Type B pancreatic cell (in vitro differentiated cells): ENCODE data around the gene STX10. TPM values are rescaled to one million over a fixed set of nuclear protein-coding genes. Genes with fewer than 3 reads are reported as not detected.

ENCODE experiments used
- DNase-seq: peaks from one replicate; pipeline ENCODE4 v3.0.0; 2021; ENCODE audit warnings: mixed read lengths; ENCODE audit not compliant: unreplicated experiment; ENCODE audit errors: extremely low spot score
- H3K27ac Mint-ChIP-seq: 2 replicates; pipeline ENCODE4 v1.8.0; 2021; ENCODE audit warnings: mild to moderate bottlenecking, mixed read lengths
- H3K27me3 Mint-ChIP-seq: 2 replicates; pipeline ENCODE4 v1.8.0; 2021; ENCODE audit warnings: mixed read lengths
- H3K36me3 Mint-ChIP-seq: 2 replicates; pipeline ENCODE4 v1.8.0; 2021; ENCODE audit warnings: mixed read lengths
- H3K4me1 Mint-ChIP-seq: one replicate; pipeline ENCODE4 v1.8.0; 2021; ENCODE audit warnings: mixed read lengths; ENCODE audit not compliant: unreplicated experiment
- H3K4me3 Mint-ChIP-seq: 2 replicates; pipeline ENCODE4 v1.8.0; 2021; ENCODE audit warnings: mild to moderate bottlenecking, mixed read lengths
- H3K9me3 Mint-ChIP-seq: 2 replicates; pipeline ENCODE4 v1.8.0; 2021; ENCODE audit warnings: mixed read lengths
- CTCF ChIP-seq: fragments of 200-600 bp; sonication (generic); conservative IDR thresholded peaks from 2 replicates; pipeline ENCODE4 v1.5.0; 2021; ENCODE audit warnings: antibody characterized with exemption, mild to moderate bottlenecking
- total RNA-seq: library from RNA; stranded (reverse); gene quantifications from 2 replicates; pipeline ENCODE4 v1.2.1, GENCODE V29; 2021; ENCODE audit warnings: low replicate concordance

Gene STX10
- total RNA-seq, 1 donor from 2014 or later, result 45.2 TPM

DNA sequence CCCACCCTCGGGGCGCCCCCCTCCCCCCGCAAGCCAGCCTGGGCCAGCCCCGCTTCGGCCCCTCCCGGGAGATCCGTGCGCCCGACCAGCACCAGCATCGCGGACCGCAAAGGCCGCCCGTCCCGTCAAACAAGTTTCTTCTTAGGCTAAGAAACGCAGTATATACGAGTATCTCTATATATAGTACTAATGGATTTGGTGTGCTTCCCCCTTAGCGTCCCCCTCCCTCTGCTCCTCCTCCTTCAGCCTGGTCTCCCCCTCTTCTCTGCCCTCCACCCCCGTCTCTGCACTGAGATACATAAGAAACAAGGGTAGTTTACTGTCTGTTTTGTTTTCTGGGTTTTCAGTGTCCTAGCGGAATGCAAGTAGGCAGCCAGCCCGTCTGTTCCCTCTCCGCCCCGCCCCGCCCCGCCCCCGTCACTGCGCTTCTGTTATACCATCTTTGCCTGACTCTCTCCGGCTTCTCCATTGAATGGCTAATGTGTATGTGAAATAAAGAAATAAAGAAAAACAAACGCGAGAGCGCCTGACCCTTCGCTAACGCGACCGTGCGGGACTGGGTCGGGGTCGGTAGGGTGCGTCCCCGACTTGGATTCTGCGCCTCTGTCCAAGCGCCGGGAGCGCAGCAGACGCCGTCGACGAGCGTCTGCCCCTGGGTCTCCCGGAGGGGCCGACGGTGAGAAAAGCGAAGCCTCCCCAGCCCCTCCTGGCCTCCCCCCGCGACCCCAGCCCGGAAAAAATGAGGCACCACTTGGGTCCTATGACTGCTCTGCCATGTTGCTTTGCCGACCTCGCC lies 51.7 kb downstream of the STX10 start:
- Mint-ChIP-seq H3K4me1 (peaks cover 13% of the 10 kb centered on the region), H3K36me3 (no peaks in the 10 kb centered on the region), H3K9me3 (no peaks in the 10 kb centered on the region), H3K27ac (no peak overlapping the region), H3K27me3 (peaks cover 73% of the 10 kb centered on the region), H3K4me3 (peak overlapping the region; percentile 62)
- TF ChIP-seq CTCF, result no peak
- DNase-seq, result no peak

DNA sequence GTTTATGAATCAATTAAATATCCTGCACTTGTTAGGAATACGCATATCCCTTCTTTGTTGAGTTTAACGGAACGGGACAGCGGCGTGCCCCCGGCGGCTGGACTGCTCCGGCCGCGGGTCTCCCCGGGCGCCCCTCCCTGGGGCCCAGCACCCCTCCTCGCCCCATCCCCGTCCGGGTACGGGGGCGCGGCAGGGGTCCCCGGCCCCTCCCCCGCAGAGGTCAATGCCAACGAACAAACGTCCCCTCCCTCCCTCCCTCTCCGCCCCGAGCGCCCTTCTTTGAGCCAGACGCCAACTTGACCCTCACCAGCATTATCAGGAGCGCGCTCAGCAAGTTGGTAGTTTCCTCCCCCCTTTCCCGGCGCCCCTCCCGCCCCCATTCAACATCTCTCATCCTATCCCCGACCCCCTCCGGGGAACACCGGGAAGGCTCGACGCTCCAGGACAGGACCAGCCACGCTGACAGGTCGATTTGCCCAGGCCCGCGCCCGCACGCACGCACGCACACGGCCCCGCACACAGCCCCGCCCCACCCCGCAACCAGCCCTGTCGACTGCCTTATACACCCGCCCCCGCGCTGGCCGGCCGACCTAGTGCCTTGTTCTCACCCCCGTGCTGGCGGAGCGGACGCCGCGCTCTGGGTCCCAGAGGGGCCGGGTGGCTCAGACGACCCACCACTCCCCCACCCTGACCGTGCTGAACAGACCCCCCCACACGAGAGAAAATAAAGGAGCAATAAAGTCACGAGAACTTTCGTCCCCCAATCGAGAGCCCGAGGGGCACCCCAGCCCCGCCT lies 52.5 kb downstream of the STX10 start:
- Mint-ChIP-seq H3K4me1 (peaks cover 13% of the 10 kb centered on the region), H3K36me3 (no peaks in the 10 kb centered on the region), H3K27me3 (peaks cover 73% of the 10 kb centered on the region), H3K4me3 (no peak overlapping the region), H3K27ac (no peak overlapping the region), H3K9me3 (no peaks in the 10 kb centered on the region)
- DNase-seq, result no peak
- no peak for TF ChIP-seq CTCF

- DNase-seq, result no peak
- Mint-ChIP-seq H3K27me3 (peaks cover 73% of the 10 kb centered on the region), H3K4me3 (no peak overlapping the region), H3K4me1 (peaks cover 13% of the 10 kb centered on the region), H3K9me3 (no peaks in the 10 kb centered on the region), H3K36me3 (no peaks in the 10 kb centered on the region), H3K27ac (no peak overlapping the region)
- TF ChIP-seq CTCF, result no peak
Measured at GRCh38 chr19:13097033-13097462, 53.1 kb downstream of the STX10 start.

GRCh38 chr19:13095934-13096927 lies 53.9 kb downstream of the STX10 start:
- peaks cover 72% of the 10 kb centered on the region for H3K27me3 Mint-ChIP-seq
- H3K36me3 Mint-ChIP-seq, result no peaks in the 10 kb centered on the region
- no peak overlapping the region for H3K27ac Mint-ChIP-seq
- H3K4me3 Mint-ChIP-seq, result peak overlapping the region; percentile 32
- DNase-seq, result no peak
- TF ChIP-seq CTCF, result peak; percentile 63
- H3K9me3 Mint-ChIP-seq, result no peaks in the 10 kb centered on the region
- peaks cover 13% of the 10 kb centered on the region for H3K4me1 Mint-ChIP-seq

DNA sequence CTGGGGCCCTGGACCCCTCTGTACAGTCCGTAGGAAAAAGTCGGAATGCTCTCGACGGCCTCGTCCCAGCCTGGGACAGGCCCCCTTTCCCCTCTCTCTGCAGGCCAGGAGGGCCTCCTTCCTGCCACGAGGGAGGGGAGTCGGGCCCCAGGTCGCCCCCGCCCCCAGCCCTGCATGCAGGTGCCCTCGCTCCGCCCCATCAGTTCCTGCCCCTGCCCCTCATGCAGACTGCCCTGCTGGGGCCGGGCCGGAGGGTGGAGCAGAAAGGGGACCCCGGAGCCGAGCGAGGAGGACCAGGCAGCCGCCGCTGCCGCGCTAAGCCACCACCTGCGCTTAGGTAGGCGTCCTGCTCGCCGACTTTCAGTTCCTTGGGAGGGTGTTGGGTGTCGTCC lies 54.8 kb downstream of the STX10 start:
- DNase-seq, result no peak
- Mint-ChIP-seq H3K4me1 (peaks cover 13% of the 10 kb centered on the region), H3K9me3 (no peaks in the 10 kb centered on the region), H3K36me3 (no peaks in the 10 kb centered on the region), H3K4me3 (peak overlapping the region; percentile 32), H3K27me3 (peaks cover 74% of the 10 kb centered on the region), H3K27ac (no peak overlapping the region)
- TF ChIP-seq CTCF, result no peak
